Measurements from ENCODE around the gene CBX4.
A peak's percentile ranks its signal among the peaks of the same experiment; 100 is the strongest.

The CBX4 gene

GRCh38 chr17:79799174-79799537 is 40.1 kb downstream of the CBX4 start:
- DNase-seq (ENCODE audit: low spot score) = no peak

DNA sequence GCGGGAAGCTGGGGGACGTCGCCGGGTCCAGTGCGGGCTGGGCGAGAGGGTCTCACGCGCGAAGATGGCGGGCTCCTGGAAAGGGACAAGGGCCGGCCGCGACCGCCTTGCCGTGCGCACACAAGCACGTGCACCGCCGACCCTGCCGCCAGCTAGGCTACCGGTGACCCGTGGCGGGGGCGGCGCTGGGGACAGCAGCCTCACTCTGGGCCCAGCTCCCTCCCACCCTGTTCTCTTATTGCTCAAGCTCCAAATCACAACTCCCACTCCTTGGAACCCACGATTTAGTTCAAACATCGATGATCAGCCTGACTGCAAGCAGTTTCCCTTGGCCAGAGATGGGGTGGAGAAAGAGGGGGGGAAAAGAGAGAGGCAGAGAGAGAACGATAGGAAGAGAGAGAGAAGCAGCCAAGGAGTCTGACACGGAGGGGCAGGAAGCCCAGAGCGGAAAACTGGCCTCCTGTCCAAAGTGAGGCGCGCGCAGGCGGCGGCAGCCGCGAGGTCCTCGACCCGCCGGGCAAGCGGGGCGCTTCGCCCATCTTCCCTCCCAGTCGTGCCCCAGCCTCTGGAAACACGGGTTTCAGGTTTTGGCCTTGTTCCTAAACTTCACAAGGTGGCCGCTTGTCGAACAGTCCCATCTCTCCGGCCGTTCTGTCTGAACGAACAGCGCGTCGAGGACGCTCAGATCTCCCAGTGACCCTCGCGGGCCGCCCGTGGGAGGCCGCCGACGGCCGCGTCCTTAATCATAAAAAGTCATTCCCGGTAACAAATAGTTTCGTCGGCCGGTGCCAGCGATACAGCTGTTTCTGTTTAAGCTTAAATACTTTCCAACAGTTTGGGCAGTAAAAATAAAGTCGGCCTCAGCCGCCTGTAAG is 40.7 kb downstream of the CBX4 start:
- no peak for DNase-seq (ENCODE audit: low spot score)

DNA sequence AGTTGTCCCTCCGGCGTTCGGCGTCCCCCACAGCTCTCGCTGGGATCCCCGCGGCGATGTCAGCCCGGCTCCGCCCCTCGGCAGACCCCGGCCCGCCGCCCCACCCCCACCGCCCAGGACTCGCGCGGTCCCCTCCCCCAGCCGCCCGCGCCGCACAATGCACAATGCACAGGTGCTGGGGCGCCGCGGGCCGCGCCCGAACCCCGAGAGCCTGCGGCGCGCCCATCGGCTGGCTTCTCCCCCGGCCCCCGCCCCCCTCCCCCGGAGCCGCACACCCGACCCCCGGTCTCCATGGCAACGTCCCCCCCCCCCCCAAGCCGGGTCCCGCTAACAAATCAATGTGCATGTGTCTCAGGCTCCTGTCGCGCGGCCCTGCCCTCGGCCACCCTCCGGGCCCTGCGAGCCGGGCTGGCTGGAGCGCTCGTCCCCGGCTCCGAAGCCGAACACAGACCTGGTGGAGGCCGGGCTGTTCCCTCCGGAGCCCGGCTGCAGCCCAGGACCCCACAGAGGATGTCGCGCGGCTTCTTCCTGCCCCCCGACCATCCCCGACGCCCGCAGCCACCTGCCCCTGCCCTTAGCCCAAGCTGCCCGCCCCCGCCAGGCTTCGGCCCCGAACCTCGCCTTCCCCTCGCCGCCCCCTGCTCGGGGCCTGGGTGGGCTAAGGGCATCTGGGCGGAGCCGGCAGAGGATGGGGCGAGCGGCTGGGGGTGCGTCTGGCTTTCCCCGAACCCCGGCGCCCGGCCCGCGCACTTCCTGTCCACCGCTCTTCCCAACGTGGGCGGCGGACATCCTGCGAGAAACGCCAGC is 41.5 kb downstream of the CBX4 start:
- peak; percentile 73 for DNase-seq (ENCODE audit: low spot score)

- peak; percentile 99 for DNase-seq (ENCODE audit: low spot score)
These were observed 42.3 kb downstream of the CBX4 start, which contains the start of gene CBX8 for GRCh38 chr17:79796763-79797491. CBX8 (minus strand) TSS chr17:79797077; CDS start chr17:79796998, 79 bp downstream.

- DNase-seq (ENCODE audit: low spot score) = no peak
These were observed 42.8 kb downstream of the CBX4 start for GRCh38 chr17:79796444-79796762.

GRCh38 chr17:79795795-79796443 is 43.3 kb downstream of the CBX4 start:
- no peak for DNase-seq (ENCODE audit: low spot score)

GRCh38 chr17:79794659-79795511 is 44.4 kb downstream of the CBX4 start:
- no peak for DNase-seq (ENCODE audit: low spot score)

- no peak for DNase-seq (ENCODE audit: low spot score)
These were observed 45.3 kb downstream of the CBX4 start for GRCh38 chr17:79793924-79794304.

DNA sequence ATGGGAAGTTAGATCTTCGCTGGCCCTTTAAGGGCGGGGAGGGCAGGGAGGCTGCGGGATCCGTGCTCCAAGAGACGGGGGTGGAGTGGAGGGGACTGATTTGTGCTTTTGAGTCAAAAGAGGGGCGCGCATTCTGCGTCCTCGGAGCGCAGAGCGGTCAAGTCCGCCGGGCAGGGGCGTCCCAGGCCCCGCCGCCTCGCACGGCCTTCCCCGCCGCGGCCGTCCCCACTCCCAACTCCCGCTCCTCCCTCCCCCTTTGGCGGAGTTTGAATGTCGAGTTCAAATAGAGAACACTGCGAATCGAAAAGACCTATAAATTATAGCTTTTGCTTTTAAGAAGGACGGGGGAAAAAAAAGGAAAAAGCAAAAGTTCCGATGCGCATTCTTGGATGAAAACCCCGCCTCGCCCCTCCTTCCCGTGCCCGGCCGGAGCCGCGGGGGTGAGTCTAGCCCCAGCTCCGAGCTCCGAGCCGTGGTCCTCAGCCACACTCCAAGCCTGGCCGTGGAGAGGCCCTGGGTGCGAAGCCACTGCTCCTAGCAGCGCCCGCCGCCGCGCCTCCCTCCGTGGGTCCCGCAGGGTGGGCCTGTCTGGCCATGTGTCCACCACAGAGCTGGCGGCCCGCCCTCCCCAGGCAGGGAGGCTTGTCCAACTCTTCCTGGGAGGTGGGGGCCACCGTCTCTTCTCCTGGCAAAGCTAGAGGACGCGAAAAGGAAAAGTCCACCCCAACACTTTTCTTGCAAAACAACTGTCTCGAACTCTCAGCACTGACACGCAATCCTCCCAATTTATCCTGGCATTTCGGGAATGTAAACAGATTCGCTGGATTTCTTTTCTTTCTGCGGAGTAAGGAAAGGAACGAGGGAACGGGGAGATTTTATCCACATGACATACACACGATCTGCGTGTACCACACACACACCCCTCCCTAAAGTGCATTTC is 46.0 kb downstream of the CBX4 start:
- no peak for DNase-seq (ENCODE audit: low spot score)

DNA sequence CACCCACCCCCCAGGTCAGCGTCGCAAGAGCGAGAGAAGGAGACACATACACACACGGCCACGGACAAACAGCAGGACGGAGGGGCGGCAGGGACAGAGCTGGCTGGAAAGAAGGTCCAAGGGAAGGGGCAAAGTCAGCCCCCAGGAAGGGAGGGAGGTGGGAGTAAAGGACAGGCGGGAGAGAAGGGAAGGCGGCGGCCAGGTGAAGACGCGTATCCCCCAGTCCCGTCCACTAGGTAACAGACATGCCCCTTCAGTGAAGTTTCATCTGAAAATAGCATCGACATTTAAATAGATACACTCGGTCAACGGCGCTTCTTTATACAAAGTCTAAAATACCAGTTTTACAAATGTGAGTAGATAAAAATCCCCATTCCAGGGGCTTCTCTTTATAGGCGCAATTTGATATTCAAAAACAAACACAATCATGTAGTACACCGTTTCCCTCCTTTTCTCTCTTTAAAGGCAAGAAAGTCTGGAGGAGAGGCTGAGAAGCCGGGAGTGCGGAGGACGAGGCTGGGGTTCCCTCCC is 46.8 kb downstream of the CBX4 start:
- DNase-seq (ENCODE audit: low spot score) = no peak

DNA sequence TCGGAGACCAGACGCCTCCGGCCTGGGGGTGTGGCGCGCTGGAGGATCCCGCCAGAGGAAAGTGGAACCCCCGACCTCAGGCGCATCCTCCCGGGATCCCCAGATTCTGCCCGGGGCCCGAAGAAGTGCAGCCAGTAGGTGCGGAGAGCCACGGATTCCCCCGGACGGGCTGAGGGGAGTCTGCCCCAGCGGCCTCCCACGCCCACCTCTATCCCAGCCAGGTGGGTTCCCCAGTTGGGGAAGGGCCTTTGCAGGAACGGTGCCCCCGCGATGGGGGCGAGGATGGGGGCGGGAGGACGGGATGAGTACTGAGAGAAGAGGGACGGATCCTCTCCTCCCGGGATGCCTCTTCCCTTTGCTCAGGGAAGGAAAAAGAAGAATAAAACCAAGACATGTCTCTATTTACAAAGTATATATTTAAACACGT is 47.5 kb downstream of the CBX4 start:
- no peak for DNase-seq (ENCODE audit: low spot score)

DNA sequence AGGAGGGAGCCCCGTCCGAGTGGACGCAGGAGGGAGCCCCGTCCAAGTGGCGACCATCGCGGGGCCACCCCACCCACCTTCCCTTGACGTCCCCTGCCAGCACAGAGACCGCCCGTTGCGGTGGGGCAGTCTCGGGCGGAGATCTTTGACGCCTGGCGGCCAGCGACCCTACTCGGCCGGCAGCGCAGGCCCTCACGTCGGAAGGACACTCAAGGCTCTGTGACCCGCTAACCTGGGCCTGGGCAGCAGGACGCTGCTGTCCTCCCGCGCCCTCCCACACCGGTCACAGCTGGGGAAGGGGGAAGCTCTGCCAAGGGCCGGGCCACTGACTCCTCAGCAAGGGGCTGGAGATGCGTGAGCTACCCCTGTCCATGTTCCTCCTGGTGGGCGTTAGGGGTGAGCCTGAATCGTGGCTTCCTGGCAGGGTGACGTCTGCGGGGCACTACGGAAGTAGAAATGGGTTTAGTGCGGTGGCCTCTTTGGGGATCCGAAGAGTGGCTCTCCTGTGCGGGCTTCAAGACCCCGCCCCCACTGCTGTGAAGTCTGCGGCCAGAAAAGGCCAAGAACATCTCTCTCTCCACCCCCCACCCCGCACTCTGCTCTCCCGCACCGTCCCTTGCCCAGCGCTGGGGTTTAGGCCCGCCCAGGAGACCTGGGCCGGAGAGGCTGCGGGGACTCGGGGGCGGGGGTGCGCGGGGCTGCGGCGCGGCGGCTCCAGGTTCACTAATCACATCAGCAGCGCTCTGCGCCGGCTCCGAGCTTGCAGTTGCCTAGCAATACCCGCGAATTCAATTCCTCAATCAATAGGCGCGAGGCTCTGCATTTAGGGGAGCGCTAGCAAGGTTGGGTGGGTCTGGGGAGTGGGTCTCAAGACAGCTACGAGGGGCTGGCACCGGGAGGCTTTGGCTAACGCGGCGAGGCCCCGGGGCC is 48.2 kb downstream of the CBX4 start:
- DNase-seq (ENCODE audit: low spot score) = no peak

DNA sequence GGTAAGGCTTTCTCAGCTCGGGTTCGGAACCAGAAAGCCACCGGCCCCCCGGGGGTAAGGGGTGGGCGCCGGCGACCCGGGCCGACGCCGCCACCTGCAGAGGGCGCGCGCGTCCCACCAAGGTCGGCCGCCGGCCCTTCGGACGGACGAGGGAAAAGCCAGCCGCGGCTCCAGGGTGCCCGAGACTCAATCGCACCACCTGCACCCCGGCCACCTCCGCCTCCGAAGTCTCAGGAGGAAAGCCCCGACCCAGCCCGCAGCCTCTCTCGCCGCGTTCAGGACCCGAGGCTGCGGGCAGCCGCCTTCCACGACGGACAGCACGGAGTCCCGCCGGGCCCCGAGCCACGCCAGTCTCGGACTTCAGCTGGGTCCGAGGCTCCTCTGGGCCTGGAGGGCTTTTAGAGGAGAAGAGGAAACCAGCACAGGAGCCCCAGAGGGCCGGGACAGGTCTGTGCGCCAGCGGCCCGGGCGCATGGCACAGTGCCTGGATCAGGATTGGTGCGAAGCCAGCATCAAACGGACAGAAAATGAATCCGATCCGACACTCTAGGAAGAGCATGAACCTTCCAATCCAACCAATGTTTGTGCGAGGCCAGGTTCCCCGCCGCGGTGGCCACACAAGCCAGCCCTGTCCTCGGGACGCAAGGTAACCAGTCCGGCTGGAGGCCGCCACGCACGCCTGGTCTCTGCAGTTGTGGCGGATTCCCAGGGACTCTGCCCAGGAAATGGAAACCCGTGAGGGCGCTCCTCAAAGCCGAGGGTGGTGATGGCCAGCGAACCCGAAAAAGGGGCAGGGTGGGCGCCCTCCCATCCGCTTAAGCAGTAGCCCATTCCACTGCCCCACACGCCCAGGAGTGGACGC is 49.1 kb downstream of the CBX4 start:
- no peak for DNase-seq (ENCODE audit: low spot score)

DNA sequence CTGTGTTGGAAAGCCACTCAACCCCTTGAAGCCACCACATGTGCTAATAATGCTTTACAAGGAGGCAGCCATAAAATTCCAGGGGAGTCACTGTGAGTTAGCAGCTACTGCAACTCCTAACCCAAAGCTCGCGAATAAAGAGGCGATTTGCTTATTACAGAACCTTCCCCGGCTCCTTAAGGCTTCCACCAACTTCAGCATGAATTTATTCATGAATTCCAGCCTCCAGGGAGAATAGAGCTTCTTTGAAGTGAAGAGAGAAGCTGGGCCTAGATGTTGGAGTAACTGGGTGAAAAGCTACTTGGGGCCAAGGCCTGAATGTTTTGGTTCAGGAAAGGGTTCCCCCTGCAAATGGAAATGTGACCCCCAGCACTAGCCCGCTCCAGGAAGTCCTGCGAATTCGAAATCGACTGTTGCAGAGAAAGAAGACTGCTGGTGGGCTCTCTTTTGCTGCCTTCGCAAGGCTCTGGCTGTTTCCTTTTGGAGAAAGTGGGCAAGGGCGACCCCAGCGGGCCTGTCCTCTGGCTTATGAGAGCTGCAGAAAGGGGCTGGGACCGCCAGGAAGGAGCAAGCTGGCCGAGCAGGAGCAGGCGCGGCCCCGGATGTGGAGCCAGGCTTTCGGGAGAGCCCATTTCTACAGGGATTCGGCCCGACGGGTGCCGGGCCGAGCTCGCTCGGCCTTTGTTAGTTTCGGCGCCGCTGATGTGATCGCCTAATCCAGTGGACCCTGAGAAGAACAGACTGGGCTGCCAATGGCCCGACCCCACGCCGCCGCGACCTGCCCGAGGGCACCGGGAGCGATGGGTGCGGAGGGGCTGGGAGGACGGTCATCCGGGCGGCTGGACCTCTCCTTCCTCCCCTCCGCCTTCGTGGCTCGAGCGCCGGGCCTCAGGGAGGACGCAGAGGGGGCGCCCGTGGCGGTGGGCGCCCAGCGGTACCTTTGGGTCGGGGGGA is 50.0 kb downstream of the CBX4 start:
- no peak for DNase-seq (ENCODE audit: low spot score)

DNA sequence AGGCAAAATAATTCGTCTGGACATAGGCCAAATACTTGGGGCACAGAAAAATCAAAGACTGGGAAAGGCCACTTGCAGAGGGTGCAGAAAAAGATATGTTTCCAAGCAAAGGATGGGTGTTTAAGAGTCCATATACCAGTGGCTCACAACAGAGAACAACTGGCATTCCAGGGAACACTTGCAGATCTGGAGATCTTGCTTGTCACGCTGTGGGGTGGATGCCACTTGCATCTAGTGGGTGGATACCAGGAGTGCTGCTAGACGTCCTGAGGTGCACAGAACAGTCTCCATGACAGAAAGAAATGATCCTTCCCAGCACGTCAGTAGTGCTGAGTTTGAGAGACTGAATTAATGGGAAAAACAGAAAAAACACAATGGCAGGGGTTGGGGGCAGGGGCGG is 50.8 kb downstream of the CBX4 start:
- no peak for DNase-seq (ENCODE audit: low spot score)

GRCh38 chr17:79786930-79787643 is 52.2 kb downstream of the CBX4 start:
- no peak for DNase-seq (ENCODE audit: low spot score)
